Measurements from ENCODE around the gene ME3. TPM values are rescaled to one million over a fixed set of nuclear protein-coding genes. Genes with fewer than 3 reads are reported as not detected.

The ME3 gene
- polyA plus RNA-seq, 2 of the 4 experiments (the other 2 are of a cell fraction), result 19.7 to 22.3 TPM

- Histone ChIP-seq H3K4me3 (no peak overlapping the region), H3K27ac (peak overlapping the region in 1 of 2 experiments; percentile 39; a peak in 3 of 6 replicates), H3K9me3 (no peaks in the 10 kb centered on the region), H3K4me1 (peaks cover 14% of the 10 kb centered on the region; the same call in 2 of the 3 replicates), H3K4me2 (no peak overlapping the region)
- FAIRE-seq (no peak), ATAC-seq (peak in 1 of 2 experiments; percentile 2; a peak in 2 of 6 replicates), DNase-seq (ENCODE audit: low read depth in 1 of 2, low spot score in 1 of 2) (peak in 1 of 2 experiments; percentile 65)
- 97% methylated on average over 6 of the region's 6 CpGs for WGBS (ENCODE audit: missing lambda C conversion rate)
- CTCF ChIA-PET, result interaction anchor here (1.3 kb wide), 1 partner anchor 122 kb away, joined by 3 read pairs; no protein-coding TSS in a partner anchor
- POLR2A ChIA-PET, result no interaction called here
- TF ChIP-seq CHD4 (IDR thresholded peaks at IDR 0.05; ENCODE audit: borderline replicate concordance), result no peak
- TF ChIP-seq FOSB (CRISPR knock-in tag; IDR thresholded peaks at IDR 0.05), result no peak
- no peak for TF ChIP-seq NFE2L2 (conservative IDR thresholded peaks at IDR 0.05; ENCODE audit: low read length)
- peak; percentile 34; the same call in 2 of the 3 replicates for TF ChIP-seq CTCF (IDR thresholded peaks at IDR 0.05)
- TF ChIP-seq SMC3 (IDR thresholded peaks at IDR 0.05), result peak; percentile 25; the same call in 1 of the 3 replicates
- no peak for TF ChIP-seq CBX8 (IDR thresholded peaks at IDR 0.05)
- no peak for TF ChIP-seq MYC (IDR thresholded peaks at IDR 0.05; ENCODE audit: borderline replicate concordance, low read length)
- no peak for TF ChIP-seq NPAS2 (CRISPR knock-in tag; IDR thresholded peaks at IDR 0.05; ENCODE audit: borderline replicate concordance)
- no peak for TF ChIP-seq PBX3 (IDR thresholded peaks at IDR 0.05)
- peak in 1 of 2 experiments; percentile 41; a peak in 3 of 5 replicates for TF ChIP-seq RAD21 (conservative IDR thresholded peaks at IDR 0.05 in 1 of 2, IDR thresholded peaks at IDR 0.05 in 1 of 2)
- no peak for TF ChIP-seq ZFP36 (IDR thresholded peaks at IDR 0.05; ENCODE audit: borderline replicate concordance, partially characterized antibody)
- TF ChIP-seq RFX5 (IDR thresholded peaks at IDR 0.05), result peak; percentile 92
- TF ChIP-seq CHD2 (IDR thresholded peaks at IDR 0.05; ENCODE audit: low read length, partially characterized antibody), result no peak
- TF ChIP-seq GATA3 (IDR thresholded peaks at IDR 0.05; ENCODE audit: borderline replicate concordance), result no peak
- TF ChIP-seq ZNF302 (CRISPR knock-in tag; IDR thresholded peaks at IDR 0.05), result no peak
- no peak for TF ChIP-seq HDAC2 (IDR thresholded peaks at IDR 0.05)
These were observed 4.2 kb upstream of the ME3 start for GRCh38 chr11:86676533-86677154.

- no peak for ATAC-seq
- H3K4me2 ChIP-seq, result no peak overlapping the region
These were observed 3.6 kb upstream of the ME3 start for GRCh38 chr11:86676010-86676409.

More at GRCh38 chr11:86676010-86676409, 3.6 kb upstream of the ME3 start:
- Histone ChIP-seq H3K27ac (peak overlapping the region in 1 of 2 experiments; percentile 39; a peak in 3 of 6 replicates), H3K4me3 (no peak overlapping the region), H3K9me3 (no peaks in the 10 kb centered on the region), H3K4me1 (peaks cover 14% of the 10 kb centered on the region; the same call in 2 of the 3 replicates)
- TF ChIP-seq RFX5 (IDR thresholded peaks at IDR 0.05) (no peak), KDM1A (IDR thresholded peaks at IDR 0.05; ENCODE audit: low read depth) (no peak), E2F6 (IDR thresholded peaks at IDR 0.05; ENCODE audit: borderline replicate concordance, low read depth) (no peak), CHD2 (IDR thresholded peaks at IDR 0.05; ENCODE audit: low read length, partially characterized antibody) (no peak), RARB (CRISPR knock-in tag; IDR thresholded peaks at IDR 0.05) (no peak), POLR2AphosphoS2 (conservative IDR thresholded peaks at IDR 0.05; ENCODE audit: low read length) (no peak), POLR2A (IDR thresholded peaks at IDR 0.05; ENCODE audit: low read length) (no peak), HDAC2 (IDR thresholded peaks at IDR 0.05) (no peak), JUN (IDR thresholded peaks at IDR 0.05) (no peak), PBX3 (IDR thresholded peaks at IDR 0.05) (no peak), CHD4 (IDR thresholded peaks at IDR 0.05; ENCODE audit: borderline replicate concordance) (no peak), ZC3H11A (IDR thresholded peaks at IDR 0.05) (no peak), RNF2 (IDR thresholded peaks at IDR 0.05; ENCODE audit: borderline replicate concordance, low read depth) (no peak), KDM5A (IDR thresholded peaks at IDR 0.05) (no peak), NR3C1 (IDR thresholded peaks at IDR 0.05) (no peak), HES2 (IDR thresholded peaks at IDR 0.05) (no peak)
- ChIA-PET CTCF (interaction anchor here (1.3 kb wide), 1 partner anchor 123 kb away, joined by 3 read pairs; no protein-coding TSS in a partner anchor), POLR2A (no interaction called here)
- FAIRE-seq (no peak), DNase-seq (ENCODE audit: low read depth in 1 of 2, low spot score in 1 of 2) (no peak)
- WGBS (ENCODE audit: missing lambda C conversion rate), result 91% methylated on average over 1 of the region's 1 CpG

All from A549 (cell line).